H9 (cell line): ENCODE results near the gene TSPOAP1. TPM values are rescaled to one million over a fixed set of nuclear protein-coding genes. Genes with fewer than 3 reads are reported as not detected.

Experiments
- DNase-seq: peaks from one replicate; pipeline ENCODE4 v3.0.0-alpha.2; 2017
- H2AFZ ChIP-seq: one replicate; pipeline ENCODE4 v1.6.1; 2013; ENCODE audit warnings: mild to moderate bottlenecking, low read length, control low read depth, moderate library complexity
- H2AK5ac ChIP-seq: 2 replicates; pipeline ENCODE4 v1.6.1; 2013; ENCODE audit warnings: low read length, control low read depth, mixed read lengths; ENCODE audit not compliant: insufficient read length
- H2BK120ac ChIP-seq: one replicate; pipeline ENCODE4 v1.6.1; 2013; ENCODE audit warnings: low read depth, mild to moderate bottlenecking, low read length, control low read depth, inconsistent platforms; ENCODE audit not compliant: poor library complexity, severe bottlenecking
- H2BK12ac ChIP-seq: 2 replicates; pipeline ENCODE4 v1.6.1; 2013; ENCODE audit warnings: low read length, control low read depth, mixed read lengths, low read depth; ENCODE audit not compliant: insufficient read length
- H2BK15ac ChIP-seq: 2 replicates; pipeline ENCODE4 v1.6.1; 2013; ENCODE audit warnings: low read depth, low read length, control low read depth
- H2BK20ac ChIP-seq: one replicate; pipeline ENCODE4 v1.6.1; 2013; ENCODE audit warnings: low read depth, mild to moderate bottlenecking, low read length, control low read depth, inconsistent platforms; ENCODE audit not compliant: poor library complexity, severe bottlenecking
- H2BK5ac ChIP-seq: 2 replicates; pipeline ENCODE4 v1.6.1; 2013; ENCODE audit warnings: low read length, control low read depth, mixed read lengths; ENCODE audit not compliant: insufficient read length
- H3K14ac ChIP-seq: 2 replicates; pipeline ENCODE4 v1.6.1; 2013; ENCODE audit warnings: low read length, control low read depth; ENCODE audit not compliant: insufficient read depth
- H3K18ac ChIP-seq: 2 replicates; pipeline ENCODE4 v1.6.1; 2013; ENCODE audit warnings: low read depth, mild to moderate bottlenecking, mixed read lengths, low read length, control low read depth; ENCODE audit not compliant: insufficient read length
- H3K23ac ChIP-seq: 2 replicates; pipeline ENCODE4 v1.6.1; 2013; ENCODE audit warnings: low read length, control low read depth, mixed read lengths, low read depth; ENCODE audit not compliant: insufficient read length
- H3K23me2 ChIP-seq: 2 replicates; pipeline ENCODE4 v1.6.1; 2013; ENCODE audit warnings: low read depth, mild to moderate bottlenecking, mixed read lengths, low read length, control low read depth; ENCODE audit not compliant: insufficient read length, poor library complexity, severe bottlenecking
- H3K27ac ChIP-seq: 2 replicates; pipeline ENCODE4 v1.5.1; 2013; ENCODE audit warnings: low read length, control low read depth, mixed read lengths, low read depth; ENCODE audit not compliant: insufficient read length
- H3K27me3 ChIP-seq: 2 replicates; pipeline ENCODE4 v1.6.1; 2013; ENCODE audit warnings: low read length, control low read depth, inconsistent platforms; ENCODE audit not compliant: insufficient read depth
- H3K4ac ChIP-seq: 2 replicates; pipeline ENCODE4 v1.6.1; 2013; ENCODE audit warnings: low read depth, mild to moderate bottlenecking, control low read depth, inconsistent platforms, low read length, moderate library complexity
- H3K4me1 ChIP-seq: 2 replicates; pipeline ENCODE4 v1.6.1; 2013; ENCODE audit warnings: low read length, control low read depth, inconsistent platforms; ENCODE audit not compliant: insufficient read depth
- H3K4me2 ChIP-seq: 2 replicates; pipeline ENCODE4 v1.6.1; 2013; ENCODE audit warnings: low read length, control low read depth, mixed read lengths; ENCODE audit not compliant: insufficient read length, insufficient read depth
- H3K56ac ChIP-seq: 2 replicates; pipeline ENCODE4 v1.6.1; 2013; ENCODE audit warnings: low read depth, mild to moderate bottlenecking, mixed read lengths, low read length, control low read depth; ENCODE audit not compliant: insufficient read length
- H3K79me1 ChIP-seq: 2 replicates; pipeline ENCODE4 v1.6.1; 2013; ENCODE audit warnings: low read depth, mild to moderate bottlenecking, moderate library complexity, low read length, control low read depth, inconsistent platforms; ENCODE audit not compliant: insufficient read depth, poor library complexity, severe bottlenecking
- H3K79me2 ChIP-seq: 2 replicates; pipeline ENCODE4 v1.6.1; 2013; ENCODE audit warnings: low read length, control low read depth, inconsistent platforms; ENCODE audit not compliant: insufficient read depth
- H3K9ac ChIP-seq: 2 replicates; pipeline ENCODE4 v1.6.1; 2013; ENCODE audit warnings: low read length, control low read depth, mixed read lengths; ENCODE audit not compliant: insufficient read length; ENCODE audit errors: extremely low read depth
- H3K9me3 ChIP-seq: one replicate; pipeline ENCODE4 v1.6.1; 2013; ENCODE audit warnings: low read depth, low read length, inconsistent platforms; ENCODE audit not compliant: control insufficient read depth
- H3T11ph ChIP-seq: one replicate; pipeline ENCODE4 v1.6.1; 2013; ENCODE audit warnings: mild to moderate bottlenecking, low read length, control low read depth, inconsistent platforms
- H4K20me1 ChIP-seq: one replicate; pipeline ENCODE4 v1.6.1; 2013; ENCODE audit not compliant: control insufficient read depth, insufficient read length, insufficient read depth
- H4K5ac ChIP-seq: 2 replicates; pipeline ENCODE4 v1.6.1; 2013; ENCODE audit warnings: low read depth, mild to moderate bottlenecking, mixed read lengths, low read length, control low read depth; ENCODE audit not compliant: insufficient read length
- H4K8ac ChIP-seq: replicated peaks from 2 replicates; pipeline ENCODE4 v1.6.1; 2013; ENCODE audit warnings: low read length, control low read depth, mixed read lengths, low read depth; ENCODE audit not compliant: insufficient read length
- H4K91ac ChIP-seq: 2 replicates; pipeline ENCODE4 v1.6.1; 2013; ENCODE audit warnings: low read depth, mild to moderate bottlenecking, moderate library complexity, mixed read lengths, low read length, control low read depth; ENCODE audit not compliant: insufficient read length
- H3K27ac Mint-ChIP-seq, 3 experiments: 2 replicates in 2 of 3; 3 replicates in 1 of 3; pipeline ENCODE4 v1.8.0; 2020 to 2021; ENCODE audit warnings: mixed read lengths in 3 of 3, mild to moderate bottlenecking in 1 of 3, moderate library complexity in 1 of 3
- H3K27me3 Mint-ChIP-seq: 2 replicates; pipeline ENCODE4 v1.8.0; 2021; ENCODE audit warnings: low read depth, mild to moderate bottlenecking, moderate library complexity, mixed read lengths
- H3K36me3 Mint-ChIP-seq, 3 experiments: 2 replicates in 2 of 3; 3 replicates in 1 of 3; pipeline ENCODE4 v1.8.0; 2020 to 2021; ENCODE audit warnings: low read depth in 3 of 3, mixed read lengths in 3 of 3; ENCODE audit not compliant: insufficient read depth in 1 of 3
- H3K4me1 Mint-ChIP-seq, 2 experiments: 2 replicates each; pipeline ENCODE4 v1.8.0; 2020; ENCODE audit warnings: mixed read lengths in 2 of 2
- H3K4me3 Mint-ChIP-seq, 2 experiments: 2 replicates in 1 of 2; 3 replicates in 1 of 2; pipeline ENCODE4 v1.8.0; 2020 to 2021; ENCODE audit warnings: mild to moderate bottlenecking in 2 of 2, mixed read lengths in 2 of 2, moderate library complexity in 1 of 2
- H3K9me3 Mint-ChIP-seq, 2 experiments: 2 replicates in 1 of 2; 3 replicates in 1 of 2; pipeline ENCODE4 v1.8.0; 2020; ENCODE audit warnings: mild to moderate bottlenecking in 2 of 2, mixed read lengths in 2 of 2, moderate library complexity in 1 of 2
- WGBS: extraction: QIAGEN DNeasy Blood & Tissue Kit; methylation state at CpG from one replicate; pipeline ENCODE4 v1.1.7; 2013; ENCODE audit warnings: missing lambda C conversion rate, low lambda C conversion rate, mixed read lengths; ENCODE audit not compliant: insufficient read length; ENCODE audit errors: extremely low coverage; 5-methylcytosine and 5-hydroxymethylcytosine counted together
- total RNA-seq: library from RNA; stranded (reverse); gene quantifications from 2 replicates; pipeline ENCODE4 v1.2.1, GENCODE V29; 2021
- TF ChIP-seq, protein P1 (sequence below): fragments of 200-600 bp; sonication (generic); conservative IDR thresholded peaks from 3 replicates; pipeline ENCODE4 v1.8.0; 2021; ENCODE audit warnings: antibody characterized with exemption, mild to moderate bottlenecking

Gene TSPOAP1
- total RNA-seq, 1 experiment from 2014 or later = 17.3 TPM

- peak overlapping the region in 1 of 3 experiments; percentile 23; a peak in 1 of 7 replicates for H3K27ac Mint-ChIP-seq
- H3K4me1 Mint-ChIP-seq = peaks cover 14 to 19% of the 10 kb centered on the region in 2 experiments
- Histone ChIP-seq H3K18ac (no peak overlapping the region), H3K4me1 (no peaks in the 10 kb centered on the region; the same call in 1 of the 2 replicates), H2AK5ac (no peak overlapping the region), H2BK120ac (no peak overlapping the region), H3K9me3 (no peaks in the 10 kb centered on the region), H2BK20ac (no peak overlapping the region), H3K79me2 (no peaks in the 10 kb centered on the region), H4K91ac (no peak overlapping the region), H3K27ac (no peak overlapping the region), H3K27me3 (no peaks in the 10 kb centered on the region), H4K5ac (no peak overlapping the region), H4K20me1 (no peaks in the 10 kb centered on the region), H3K4ac (no peak overlapping the region), H2BK5ac (no peak overlapping the region), H3K14ac (no peak overlapping the region), H2BK15ac (no peak overlapping the region), H3K4me2 (no peak overlapping the region), H3K23me2 (no peaks in the 10 kb centered on the region), H2AFZ (no peak overlapping the region), H3K79me1 (no peaks in the 10 kb centered on the region), H4K8ac (no peak overlapping the region), H3K9ac (no peak overlapping the region), H3T11ph (no peak overlapping the region), H2BK12ac (no peak overlapping the region), H3K23ac (no peak overlapping the region), H3K56ac (no peak overlapping the region)
- peaks cover 5% of the 10 kb centered on the region for H3K27me3 Mint-ChIP-seq
- DNase-seq = no peak
- no peaks in the 10 kb centered on the region for H3K9me3 Mint-ChIP-seq
- no peak overlapping the region for H3K4me3 Mint-ChIP-seq
- no peaks in the 10 kb centered on the region; a peak in 1 of 7 replicates for H3K36me3 Mint-ChIP-seq
- TF ChIP-seq, protein P1, sequence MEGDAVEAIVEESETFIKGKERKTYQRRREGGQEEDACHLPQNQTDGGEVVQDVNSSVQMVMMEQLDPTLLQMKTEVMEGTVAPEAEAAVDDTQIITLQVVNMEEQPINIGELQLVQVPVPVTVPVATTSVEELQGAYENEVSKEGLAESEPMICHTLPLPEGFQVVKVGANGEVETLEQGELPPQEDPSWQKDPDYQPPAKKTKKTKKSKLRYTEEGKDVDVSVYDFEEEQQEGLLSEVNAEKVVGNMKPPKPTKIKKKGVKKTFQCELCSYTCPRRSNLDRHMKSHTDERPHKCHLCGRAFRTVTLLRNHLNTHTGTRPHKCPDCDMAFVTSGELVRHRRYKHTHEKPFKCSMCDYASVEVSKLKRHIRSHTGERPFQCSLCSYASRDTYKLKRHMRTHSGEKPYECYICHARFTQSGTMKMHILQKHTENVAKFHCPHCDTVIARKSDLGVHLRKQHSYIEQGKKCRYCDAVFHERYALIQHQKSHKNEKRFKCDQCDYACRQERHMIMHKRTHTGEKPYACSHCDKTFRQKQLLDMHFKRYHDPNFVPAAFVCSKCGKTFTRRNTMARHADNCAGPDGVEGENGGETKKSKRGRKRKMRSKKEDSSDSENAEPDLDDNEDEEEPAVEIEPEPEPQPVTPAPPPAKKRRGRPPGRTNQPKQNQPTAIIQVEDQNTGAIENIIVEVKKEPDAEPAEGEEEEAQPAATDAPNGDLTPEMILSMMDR = no peak
- no CpG with 5 or more reads among the region's 5 CpGs for WGBS
Measured at GRCh38 chr17:58365980-58366595, 37.5 kb upstream of the TSPOAP1 start.
